Left ventricle myocardium superior (tissue), 1 donor: ENCODE data around the gene KLK1. TPM values are rescaled to one million over a fixed set of nuclear protein-coding genes. Genes with fewer than 3 reads are reported as not detected.
"Not testable (repeated sequence)": the region's sequence is repeated elsewhere in the genome, so short reads cannot be mapped to it uniquely, and the experiment has no call there.

ENCODE experiments used
- ATAC-seq: fragments of 200-7000 bp; cut with Tn5 transposase; one replicate; pipeline ENCODE4 v1.9.1; 2020; ENCODE audit warnings: mild to moderate bottlenecking, moderate library complexity
- DNase-seq: peaks from one replicate; pipeline ENCODE4 v3.0.0-alpha.2; 2020
- intact Hi-C: fragments of 100-400 bp; cut with micrococcal nuclease; formaldehyde crosslinking; loops from one replicate; pipeline ENCODE4 v1.11.0; 2022
- total RNA-seq: library from RNA; stranded (reverse); fragmentation: NEBNext Ultra II Directional; extraction: Animal tissue kit (Norgen Biotek cat#: 25700); gene quantifications from one replicate; pipeline ENCODE4 v1.2.1, GENCODE V29; 2021
- donor health status: DM: no; HTN: yes; CAD: no; lungs with severe emphysema.

KLK1 gene
- total RNA-seq, 1 donor from 2014 or later, result not detected

DNA sequence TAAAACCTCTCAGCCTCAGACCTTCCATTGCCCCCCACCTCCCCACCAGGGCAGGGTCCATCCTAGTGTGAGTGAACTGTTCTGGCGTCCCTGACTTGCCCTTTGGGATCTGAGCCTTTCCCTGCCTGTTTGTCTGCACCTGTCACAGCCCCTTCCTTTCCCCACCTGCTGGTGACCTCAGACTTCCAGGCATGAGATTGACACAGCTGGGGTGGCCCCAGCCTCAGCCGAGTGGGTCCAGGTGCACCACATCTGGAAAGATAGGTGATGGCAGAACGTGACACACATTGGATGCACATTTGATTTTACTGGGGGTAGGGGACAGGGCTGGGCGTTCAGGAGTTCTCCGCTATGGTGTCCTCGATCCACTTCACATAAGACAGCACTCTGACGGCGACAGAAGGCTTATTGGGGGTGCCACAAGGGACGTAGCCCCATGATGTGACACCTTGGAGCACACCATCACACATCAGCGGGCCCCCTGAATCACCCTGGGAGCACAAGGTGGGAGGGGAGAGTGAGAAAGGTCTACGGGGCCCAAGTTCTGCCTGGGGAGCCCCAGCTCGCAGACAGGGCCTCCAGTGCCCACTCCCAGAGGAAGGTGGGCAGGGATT lies 4.6 kb downstream of the KLK1 start:
- intact Hi-C loops, result no loop called here
- DNase-seq (no peak), ATAC-seq (no peak)

DNA sequence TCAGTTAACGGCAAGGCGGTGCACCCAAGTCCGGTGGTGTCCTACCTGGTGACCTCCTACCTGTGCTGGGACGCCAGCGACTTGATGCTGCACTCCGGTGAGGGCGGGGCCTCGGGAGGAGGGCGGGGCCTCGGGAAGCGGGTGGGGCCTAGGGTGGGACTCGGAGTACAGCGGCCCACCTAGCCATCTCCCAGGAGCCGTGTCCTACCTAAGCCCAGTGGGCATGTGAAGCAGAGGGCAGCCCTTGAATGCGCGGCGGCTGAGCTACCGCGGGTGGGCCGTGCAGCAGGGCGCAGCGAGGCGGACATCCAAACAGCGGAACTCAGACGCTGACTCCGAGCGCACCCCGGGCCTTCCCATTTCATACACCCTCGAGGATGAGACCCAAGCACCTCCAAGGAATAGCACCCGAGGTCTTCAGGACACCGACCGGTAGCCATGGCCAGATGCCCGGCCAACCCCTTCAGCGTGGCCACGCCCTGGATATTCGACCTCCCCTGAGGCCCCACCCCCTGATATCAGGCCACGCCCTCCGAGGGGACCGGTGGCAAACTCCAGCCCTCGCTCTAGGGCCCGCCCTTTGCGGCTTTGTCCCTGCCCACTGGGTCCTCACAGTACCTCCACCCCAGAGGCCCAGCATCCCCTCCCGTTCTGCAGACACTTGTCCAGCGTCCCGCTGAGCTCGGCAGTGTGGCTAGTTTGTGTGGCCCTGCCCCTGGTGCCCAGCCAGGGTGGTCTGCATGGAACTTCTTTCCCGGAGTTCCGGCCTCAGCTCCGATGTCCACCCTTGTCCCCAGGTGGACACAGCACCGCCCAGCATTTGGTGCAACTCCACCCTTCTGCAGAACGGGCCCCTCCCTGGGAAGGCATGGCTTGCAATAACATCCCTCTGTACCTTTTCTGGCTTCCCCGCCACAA lies 5.4 kb downstream of the KLK1 start:
- intact Hi-C loops, result no loop called here

DNA sequence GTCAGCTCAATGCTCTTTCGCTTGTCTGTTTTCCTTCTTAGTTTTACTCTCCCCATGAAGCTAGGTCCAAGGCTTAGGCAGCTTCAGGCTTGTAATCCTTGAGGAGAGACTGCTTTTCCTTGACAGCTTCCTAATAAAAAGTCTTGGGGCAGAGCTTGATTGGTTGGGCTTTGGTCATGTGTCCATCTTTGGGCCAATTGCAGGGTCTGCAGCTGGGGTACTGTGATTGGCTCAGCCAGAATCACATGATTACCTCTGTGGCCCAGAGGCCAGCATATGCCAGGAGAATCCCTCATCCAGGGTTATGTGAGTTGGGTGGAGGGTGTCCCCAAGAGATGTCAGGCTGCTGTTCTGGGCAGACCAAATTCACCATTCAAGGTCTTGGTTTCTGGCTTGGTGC lies 8.1 kb downstream of the KLK1 start:
- no peak for DNase-seq
- intact Hi-C loops, result no loop called here
- no peak for ATAC-seq

More for the DNA sequence above, 5.4 kb downstream of the KLK1 start:
- peak; percentile 46 for DNase-seq
- peak; percentile 40 for ATAC-seq

DNA sequence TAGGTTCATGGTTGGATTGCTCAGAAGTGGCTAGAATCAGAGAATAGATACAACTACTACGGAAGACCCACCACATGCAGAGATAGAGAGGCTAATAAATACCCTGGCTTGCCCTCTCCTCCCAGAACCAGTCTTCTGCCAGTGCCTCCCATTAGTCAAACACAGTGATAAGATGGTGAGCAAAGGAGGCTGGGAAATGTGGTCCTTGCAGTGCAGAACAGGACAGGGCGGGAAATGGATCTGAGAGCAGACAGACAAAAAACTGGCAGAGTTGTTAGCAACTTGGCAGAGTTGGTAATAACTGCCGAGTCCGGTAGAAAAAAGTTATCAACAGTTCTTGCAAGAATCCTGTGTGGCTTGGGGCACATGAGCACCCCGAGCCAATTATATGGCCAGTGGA lies 8.7 kb downstream of the KLK1 start:
- intact Hi-C loops, result no loop called here
- no peak for DNase-seq
- ATAC-seq, result no peak

DNA sequence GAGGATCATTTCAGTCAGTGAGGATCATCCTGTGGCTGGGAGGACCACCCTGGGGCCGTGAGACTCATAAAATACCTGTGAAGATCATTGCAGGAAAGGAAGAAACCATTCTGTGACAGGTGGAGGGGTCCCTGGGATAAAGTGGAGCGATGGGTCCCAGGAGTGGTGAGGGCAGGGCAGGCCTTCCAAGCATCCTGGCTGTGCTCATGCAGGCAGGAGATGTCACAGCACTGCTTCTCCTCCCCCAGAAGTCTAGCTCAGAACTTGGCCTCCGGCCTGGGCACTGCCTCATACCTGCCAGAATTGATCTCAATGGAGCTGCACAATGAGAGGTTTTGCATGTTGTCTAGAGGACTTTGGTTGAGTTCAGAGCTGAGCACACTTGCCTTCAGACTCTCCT lies 11.1 kb downstream of the KLK1 start:
- intact Hi-C loops, result no loop called here
- DNase-seq, result no peak
- ATAC-seq, result no peak

DNA sequence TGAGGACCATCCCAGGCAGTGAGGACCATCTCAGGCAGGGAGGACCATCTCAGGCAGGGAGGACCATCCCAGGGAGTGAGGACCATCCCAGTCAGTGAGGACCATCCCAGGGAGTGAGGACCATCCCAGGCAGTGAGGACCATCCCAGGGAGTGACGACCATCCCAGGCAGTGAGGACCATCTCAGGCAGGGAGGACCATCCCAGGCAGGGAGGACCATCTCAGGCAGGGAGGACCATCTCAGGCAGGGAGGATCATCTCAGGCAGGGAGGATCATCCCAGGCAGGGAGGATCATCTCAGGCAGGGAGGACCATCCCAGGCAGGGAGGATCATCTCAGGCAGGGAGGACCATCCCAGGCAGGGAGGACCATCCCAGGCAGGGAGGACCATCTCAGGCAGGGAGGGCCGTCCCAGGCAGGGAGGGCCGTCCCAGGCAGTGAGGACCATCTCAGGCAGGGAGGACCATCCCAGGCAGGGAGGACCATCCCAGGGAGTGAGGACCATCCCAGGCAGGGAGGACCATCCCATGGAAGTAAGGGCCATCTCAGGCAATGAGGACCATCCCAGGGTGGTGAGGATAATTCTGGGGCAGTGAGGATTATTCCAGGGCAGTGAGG lies 11.9 kb downstream of the KLK1 start:
- intact Hi-C loops, ATAC-seq, DNase-seq: not testable (repeated sequence)

DNA sequence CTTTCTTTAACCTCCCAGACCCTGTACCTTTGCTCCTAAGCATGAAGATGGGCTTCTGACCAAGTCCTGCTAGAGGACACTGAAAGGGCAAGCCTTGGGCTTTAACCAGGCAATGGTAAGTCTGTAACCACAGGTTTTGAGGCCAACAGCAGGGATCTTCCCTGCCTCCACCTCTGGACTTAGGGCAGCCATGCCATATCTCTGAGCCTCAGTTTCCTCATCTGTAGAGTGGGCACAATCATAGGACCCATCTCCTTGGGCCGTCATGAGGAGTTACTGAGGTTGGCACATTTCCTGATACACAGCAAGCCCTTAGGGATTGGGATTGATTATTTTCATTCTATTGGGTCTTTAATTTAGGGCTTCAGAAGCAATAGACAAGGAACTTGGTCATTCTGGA lies 14.7 kb downstream of the KLK1 start:
- intact Hi-C loops, result no loop called here
- DNase-seq (no peak), ATAC-seq (no peak)

DNA sequence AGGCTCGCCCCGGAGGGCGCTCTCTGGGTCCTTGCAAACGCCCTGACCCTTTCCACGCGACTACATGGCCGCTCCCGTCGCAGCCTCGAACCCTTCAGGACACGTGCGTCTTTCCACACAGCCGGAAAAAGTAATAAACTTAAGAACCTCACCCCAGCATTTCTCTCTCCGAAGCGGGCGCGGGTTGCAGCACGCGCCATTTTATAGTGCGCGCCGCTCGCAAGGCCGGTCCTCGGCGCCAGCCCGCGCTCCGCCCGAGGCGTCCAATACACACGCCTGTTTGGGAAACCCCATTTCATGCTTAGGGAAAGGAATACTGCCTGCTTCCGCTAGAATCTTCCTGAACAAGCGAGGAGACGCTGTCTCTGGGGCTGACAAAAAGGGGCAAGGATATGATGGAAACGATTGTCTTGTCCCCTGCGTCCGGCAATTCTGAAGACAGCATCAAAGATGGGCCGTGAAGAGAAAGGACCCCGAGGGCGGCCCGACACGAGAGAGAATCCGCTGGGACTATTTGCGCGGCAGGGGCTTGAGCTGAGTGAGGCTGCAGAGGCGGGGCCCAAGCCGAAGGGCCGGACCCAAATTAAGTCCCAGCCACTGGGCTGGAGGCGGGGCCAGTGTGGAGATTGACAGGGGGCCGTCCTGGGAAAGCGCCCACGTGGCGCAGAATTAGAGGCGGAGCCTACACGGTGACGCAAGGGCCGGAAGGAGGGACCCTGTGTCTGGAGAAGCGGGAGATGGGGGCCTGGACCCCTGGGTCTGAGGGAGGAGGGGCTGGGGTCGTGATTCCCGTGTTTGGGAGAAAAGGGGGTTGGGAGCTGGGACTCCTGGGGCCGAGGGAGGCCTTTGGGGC lies 18.9 kb downstream of the KLK1 start:
- intact Hi-C loops, result no loop called here
- ATAC-seq (peak; percentile 99), DNase-seq (peak; percentile 99)

DNA sequence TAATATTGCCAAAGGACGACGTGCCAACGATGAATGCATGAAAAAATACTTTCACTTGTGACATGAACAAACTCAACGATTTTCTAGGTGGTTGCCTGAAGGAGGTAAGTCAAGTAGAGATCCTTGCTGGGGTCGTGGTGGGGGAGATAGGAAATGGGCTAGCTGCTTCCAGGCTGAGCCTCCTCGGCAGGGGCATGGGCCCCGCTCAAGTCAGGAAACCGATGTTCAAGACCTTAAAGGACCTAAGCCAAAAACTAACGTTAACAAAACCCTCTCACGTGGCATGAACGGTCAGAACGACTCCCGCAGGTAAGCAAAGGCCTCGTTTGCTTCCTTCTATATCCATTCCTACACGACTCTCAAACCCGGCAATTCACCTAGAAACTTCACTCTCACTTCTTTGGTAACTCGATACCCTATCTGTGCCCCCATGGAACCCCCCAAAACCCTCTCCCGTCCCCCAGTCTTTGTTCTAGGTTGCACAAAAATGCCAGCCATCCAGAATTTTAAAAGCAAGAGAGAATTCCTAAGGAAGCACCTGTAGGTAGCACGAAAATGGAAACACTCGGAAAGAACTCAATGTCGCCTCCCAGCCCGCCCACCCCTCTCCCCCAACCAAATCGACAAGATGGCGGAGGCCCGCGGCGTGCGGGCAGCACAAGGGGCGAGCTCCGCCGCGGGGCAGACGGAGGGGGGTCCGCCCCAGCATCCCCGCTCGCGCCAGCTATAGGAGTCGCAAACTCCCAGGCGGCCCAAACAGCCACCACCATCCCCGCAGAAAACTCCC lies 19.8 kb downstream of the KLK1 start:
- ATAC-seq (peak; percentile 1), DNase-seq (no peak)
- intact Hi-C loops, result no loop called here

DNA sequence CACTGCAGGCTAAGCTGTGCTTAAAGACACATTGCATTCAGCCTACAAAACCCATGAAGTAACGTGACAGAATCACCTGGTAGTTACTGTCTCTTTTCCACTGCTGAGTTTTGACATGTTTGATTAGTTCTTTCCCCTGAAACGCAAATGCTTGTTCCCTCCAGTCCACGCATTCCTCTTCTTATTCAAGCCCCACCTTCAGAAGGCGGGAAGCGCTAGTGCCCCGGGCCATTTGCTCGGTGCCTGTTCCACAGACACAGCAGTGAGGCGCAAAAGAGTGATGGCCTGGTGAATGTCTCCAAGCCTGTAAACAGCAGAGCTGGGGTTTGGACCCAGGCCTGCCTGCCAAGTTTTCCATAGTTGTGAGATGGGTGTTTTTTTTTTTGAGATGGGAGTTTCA lies 22.5 kb downstream of the KLK1 start:
- intact Hi-C loops, result no loop called here
- ATAC-seq (no peak), DNase-seq (no peak)

DNA sequence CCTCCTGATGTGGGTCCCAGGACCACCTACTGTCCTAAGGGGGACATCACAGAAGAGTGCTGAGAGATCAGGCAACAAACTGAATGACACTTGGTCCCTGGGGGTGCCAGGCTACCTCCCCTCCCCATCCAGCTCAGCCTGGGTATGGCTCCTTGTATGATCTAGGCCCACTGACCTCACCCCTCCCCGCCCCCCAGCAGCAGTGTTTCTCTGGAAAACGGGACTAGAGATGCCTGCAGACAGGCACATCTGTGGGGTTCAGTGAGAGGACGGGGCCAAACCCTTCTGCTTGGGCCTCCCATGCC lies 24.1 kb downstream of the KLK1 start:
- intact Hi-C loops, result no loop called here
- ATAC-seq (no peak), DNase-seq (no peak)

DNA sequence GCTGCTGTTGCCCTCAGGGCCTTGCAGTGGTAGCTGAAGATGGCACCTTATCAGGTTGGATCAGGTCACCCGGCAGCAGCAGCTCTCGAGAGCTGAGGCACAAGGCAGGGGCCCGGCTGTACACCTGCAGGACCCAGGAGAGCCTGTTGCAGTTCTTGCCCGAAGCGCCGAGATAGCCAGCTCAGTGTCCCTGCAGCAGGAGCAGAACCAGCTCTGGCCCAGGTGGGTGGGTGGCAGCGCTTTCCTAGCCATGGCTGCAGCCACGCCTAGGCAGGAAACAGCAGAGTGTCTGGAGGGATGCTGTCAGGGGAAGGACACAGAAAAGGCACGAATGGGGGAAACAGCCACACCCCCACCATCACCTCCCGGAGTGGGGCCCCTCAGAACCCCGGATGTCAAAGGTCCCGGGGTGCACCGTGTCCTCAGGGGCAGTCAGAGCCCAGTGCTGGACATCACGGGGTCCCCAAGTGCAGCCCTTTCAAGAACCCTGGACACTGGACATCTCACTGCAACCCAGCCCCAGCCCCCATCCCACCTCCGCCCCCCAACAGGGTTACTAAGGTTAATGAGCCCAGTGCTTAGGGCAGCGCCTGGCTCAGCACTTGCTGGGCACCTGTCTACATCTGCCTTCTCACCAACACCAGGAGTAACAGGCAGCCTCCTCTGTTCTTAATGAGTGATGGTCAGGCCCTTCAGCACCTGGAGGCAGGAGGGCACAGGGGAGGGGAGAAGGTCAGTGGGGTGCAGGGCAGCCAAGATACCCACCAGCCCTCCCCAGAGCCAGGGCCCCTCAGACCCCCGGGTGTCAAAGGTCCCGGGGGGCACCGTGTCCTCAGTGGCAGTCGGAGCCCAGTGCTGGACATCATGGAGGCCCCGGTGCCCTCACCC lies 24.7 kb downstream of the KLK1 start:
- intact Hi-C loops, result no loop called here
- no peak for DNase-seq
- ATAC-seq, result no peak

DNA sequence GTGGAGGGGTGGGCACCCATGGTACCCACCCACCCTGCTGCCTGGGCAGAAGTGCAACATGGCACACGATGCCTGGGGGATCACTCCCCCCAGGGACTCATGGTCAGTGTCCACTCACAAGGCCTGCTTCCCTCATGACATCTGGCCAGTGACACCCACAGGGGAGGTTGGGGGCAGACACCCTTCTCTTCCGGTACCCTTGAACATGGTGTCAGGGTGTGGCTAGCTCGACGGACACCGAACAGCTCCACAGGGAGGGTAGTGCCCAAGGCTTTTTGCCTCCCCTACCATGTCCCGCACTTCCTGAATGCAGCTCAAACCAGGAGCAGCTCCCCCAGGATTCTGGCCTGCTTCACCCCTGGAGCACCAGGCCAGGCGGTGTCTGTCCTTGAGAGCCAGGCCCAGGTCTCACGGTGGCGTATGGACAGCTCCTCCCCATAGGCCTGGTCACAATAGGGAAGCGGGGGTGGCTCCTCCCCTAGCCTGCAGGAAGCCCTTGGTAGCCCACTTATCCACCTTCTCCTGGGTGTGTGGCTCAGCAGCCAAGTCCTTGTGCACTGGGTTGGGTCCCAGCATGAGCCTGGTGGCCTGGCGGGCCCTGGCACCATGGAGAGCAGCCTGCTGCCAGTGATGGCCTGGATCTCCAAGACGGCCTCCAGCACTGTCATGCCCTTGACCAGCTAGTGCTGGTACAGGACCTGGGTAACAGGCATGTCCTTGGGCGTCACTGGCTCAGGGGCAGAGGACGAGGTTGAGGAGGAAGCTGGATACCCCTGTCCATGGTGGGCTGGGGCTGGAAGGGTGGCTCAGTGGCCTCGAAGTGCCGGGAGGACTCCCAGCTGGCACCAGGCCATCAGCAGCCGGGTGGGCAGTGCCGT lies 25.6 kb downstream of the KLK1 start:
- intact Hi-C loops, result no loop called here
- no peak for DNase-seq
- no peak for ATAC-seq

DNA sequence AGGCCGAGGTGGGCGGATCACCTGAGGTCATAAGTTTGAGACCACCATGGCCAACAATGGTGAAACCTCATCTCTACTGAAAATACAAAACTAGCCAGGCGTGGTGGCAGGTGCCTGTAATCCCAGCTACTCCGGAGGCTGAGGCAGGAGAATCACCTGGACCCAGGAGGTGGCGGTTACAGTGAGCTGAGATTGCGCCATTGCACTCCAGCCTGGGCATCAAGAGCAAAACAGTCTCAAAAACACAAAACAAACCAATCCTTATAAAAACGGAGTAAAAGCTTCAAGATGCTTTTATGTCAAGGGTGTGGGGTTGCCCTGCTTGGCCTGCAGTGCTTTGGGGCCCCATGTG lies 26.2 kb downstream of the KLK1 start:
- ATAC-seq (no peak), DNase-seq (no peak)
- intact Hi-C loops, result no loop called here

DNA sequence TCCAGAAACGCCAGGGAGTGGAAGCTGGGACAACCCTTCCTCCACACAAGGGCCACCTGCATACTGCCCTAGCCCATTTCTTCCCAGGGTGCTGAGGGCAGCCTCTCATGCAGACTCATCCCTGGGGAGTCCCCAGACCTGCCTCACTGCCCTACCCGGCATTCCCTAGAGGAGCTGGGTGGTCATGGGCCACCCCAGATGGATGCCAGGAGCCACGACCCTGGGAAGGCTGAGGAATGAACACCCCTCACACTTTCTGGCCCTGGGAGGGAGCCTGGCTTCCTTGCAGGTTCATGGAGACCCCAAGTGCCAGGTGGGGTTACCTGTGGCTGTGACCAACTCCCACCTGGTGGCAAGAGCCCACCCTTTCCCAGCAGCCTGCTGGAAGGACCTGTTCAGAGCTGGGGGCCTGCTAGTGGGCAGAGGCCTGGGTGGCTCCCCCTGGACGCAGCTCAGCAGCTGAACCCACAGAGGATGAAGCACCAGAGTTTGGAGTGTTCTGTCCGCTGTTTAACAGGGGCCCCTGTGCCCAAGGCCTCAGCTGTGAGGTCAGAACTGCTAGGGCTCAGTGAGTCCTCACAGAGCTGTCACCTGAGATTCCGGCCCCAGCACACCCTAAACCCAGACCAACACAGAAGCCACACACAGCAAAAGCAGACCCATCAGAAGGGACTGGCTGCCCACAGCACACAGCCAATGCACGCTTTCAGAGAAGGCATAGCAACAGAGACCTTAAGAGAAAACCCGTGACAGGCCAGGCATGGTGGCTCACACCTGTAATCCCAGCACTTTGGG lies 26.8 kb downstream of the KLK1 start:
- no peak for DNase-seq

DNA sequence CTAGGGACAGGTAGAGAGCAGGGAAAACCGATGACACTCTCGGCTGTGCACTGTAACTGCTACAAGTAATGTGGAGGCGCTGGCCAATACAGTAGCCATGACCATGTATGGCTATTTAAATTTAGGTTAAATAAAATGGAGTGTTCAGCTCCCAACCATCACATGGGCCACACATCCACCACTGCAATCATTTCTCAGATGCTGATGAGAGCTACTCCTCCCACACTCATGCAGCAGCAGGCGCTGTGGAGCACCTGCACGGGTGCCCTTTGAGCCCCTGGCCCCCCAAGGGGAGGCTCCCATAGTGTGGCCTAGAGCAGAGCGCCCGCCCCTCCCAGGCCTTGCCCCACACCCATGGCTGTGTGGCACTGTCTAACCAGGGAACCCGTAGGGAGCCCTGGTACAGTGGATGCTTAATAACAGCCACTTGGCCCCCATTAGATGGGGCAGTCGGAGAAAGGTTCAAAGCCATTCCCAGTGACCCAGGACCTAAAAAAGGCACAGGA lies 27.4 kb downstream of the KLK1 start:
- ATAC-seq (no peak), DNase-seq (no peak)
- intact Hi-C loops, result no loop called here

More for the DNA sequence above, 26.8 kb downstream of the KLK1 start:
- no peak for ATAC-seq
- intact Hi-C loops, result no loop called here
